PFSK-1 (cell line): ENCODE results near the gene ARHGEF10L.

Experiments
- FOXP2 ChIP-seq: optimal IDR thresholded peaks from 2 replicates; pipeline ENCODE3; 2011; ENCODE audit warnings: borderline replicate concordance, control low read depth, inconsistent platforms; ENCODE audit not compliant: insufficient read depth; ENCODE audit errors: extremely low read length, extremely low read depth
- POLR2AphosphoS5 ChIP-seq: IDR thresholded peaks from 2 replicates; pipeline ENCODE4 v1.6.1; 2012; ENCODE audit warnings: low read depth, mild to moderate bottlenecking, control low read depth, low read length, moderate library complexity
- SIN3A ChIP-seq: IDR thresholded peaks from 2 replicates; pipeline ENCODE4 v1.6.1; 2012; ENCODE audit warnings: mild to moderate bottlenecking, low read length, moderate library complexity, borderline replicate concordance; ENCODE audit not compliant: insufficient read depth
- TAF1 ChIP-seq: IDR thresholded peaks from 2 replicates; pipeline ENCODE4 v1.6.1; 2012; ENCODE audit warnings: low read length, control low read depth, borderline replicate concordance; ENCODE audit not compliant: insufficient read depth
- TF ChIP-seq, protein P1 (sequence below), 2 experiments: IDR thresholded peaks; 2 replicates each; pipeline versions ENCODE4 v1.6.1 to v1.8.0; 2011 to 2012; ENCODE audit warnings: low read depth in 2 of 2, low read length in 2 of 2, control low read depth in 1 of 2, inconsistent platforms in 1 of 2, mild to moderate bottlenecking in 1 of 2, moderate library complexity in 1 of 2; ENCODE audit not compliant: insufficient read depth in 1 of 2

Gene ARHGEF10L

GRCh38 chr1:17662786-17663185 lies 123.3 kb downstream of the ARHGEF10L start:
- no peak for TF ChIP-seq TAF1
- TF ChIP-seq SIN3A, result no peak
- TF ChIP-seq, protein P1, sequence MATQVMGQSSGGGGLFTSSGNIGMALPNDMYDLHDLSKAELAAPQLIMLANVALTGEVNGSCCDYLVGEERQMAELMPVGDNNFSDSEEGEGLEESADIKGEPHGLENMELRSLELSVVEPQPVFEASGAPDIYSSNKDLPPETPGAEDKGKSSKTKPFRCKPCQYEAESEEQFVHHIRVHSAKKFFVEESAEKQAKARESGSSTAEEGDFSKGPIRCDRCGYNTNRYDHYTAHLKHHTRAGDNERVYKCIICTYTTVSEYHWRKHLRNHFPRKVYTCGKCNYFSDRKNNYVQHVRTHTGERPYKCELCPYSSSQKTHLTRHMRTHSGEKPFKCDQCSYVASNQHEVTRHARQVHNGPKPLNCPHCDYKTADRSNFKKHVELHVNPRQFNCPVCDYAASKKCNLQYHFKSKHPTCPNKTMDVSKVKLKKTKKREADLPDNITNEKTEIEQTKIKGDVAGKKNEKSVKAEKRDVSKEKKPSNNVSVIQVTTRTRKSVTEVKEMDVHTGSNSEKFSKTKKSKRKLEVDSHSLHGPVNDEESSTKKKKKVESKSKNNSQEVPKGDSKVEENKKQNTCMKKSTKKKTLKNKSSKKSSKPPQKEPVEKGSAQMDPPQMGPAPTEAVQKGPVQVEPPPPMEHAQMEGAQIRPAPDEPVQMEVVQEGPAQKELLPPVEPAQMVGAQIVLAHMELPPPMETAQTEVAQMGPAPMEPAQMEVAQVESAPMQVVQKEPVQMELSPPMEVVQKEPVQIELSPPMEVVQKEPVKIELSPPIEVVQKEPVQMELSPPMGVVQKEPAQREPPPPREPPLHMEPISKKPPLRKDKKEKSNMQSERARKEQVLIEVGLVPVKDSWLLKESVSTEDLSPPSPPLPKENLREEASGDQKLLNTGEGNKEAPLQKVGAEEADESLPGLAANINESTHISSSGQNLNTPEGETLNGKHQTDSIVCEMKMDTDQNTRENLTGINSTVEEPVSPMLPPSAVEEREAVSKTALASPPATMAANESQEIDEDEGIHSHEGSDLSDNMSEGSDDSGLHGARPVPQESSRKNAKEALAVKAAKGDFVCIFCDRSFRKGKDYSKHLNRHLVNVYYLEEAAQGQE (IDR thresholded peaks at IDR 0.05; ENCODE audit: insufficient read depth in 1 of 2, low read depth in 2 of 2, low read length in 2 of 2), result no peak
- TF ChIP-seq FOXP2, result no peak
- no peak for TF ChIP-seq POLR2AphosphoS5

- TF ChIP-seq TAF1, result no peak
- no peak for TF ChIP-seq SIN3A
- TF ChIP-seq FOXP2, result no peak
- TF ChIP-seq POLR2AphosphoS5, result no peak
- TF ChIP-seq, protein P1 (IDR thresholded peaks at IDR 0.05; ENCODE audit: insufficient read depth in 1 of 2, low read depth in 2 of 2, low read length in 2 of 2), result no peak
Measured at GRCh38 chr1:17663646-17664045, 124.1 kb downstream of the ARHGEF10L start.

DNA sequence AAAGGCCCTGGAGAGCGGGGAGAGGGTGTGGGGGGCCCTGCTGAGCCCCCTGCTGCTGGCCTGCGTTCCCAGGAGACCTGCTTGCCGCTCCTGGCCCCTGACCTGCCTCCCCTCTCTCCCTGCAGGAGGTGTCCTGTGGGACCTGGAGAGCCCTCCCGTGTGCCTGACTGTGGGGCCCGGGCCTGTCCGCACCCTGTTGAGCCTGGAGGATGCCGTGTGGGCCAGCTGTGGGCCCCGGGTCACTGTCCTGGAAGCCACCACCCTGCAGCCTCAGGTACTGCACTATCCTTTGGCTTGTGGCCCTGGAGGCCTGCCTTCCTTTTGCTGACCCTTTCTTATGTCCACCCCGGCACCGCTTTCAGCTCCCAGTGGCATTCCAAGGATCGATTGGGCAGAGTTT lies 124.8 kb downstream of the ARHGEF10L start:
- TF ChIP-seq TAF1, result no peak
- TF ChIP-seq, protein P1 (IDR thresholded peaks at IDR 0.05; ENCODE audit: insufficient read depth in 1 of 2, low read depth in 2 of 2, low read length in 2 of 2), result no peak
- no peak for TF ChIP-seq FOXP2
- TF ChIP-seq SIN3A, result no peak
- TF ChIP-seq POLR2AphosphoS5, result no peak

DNA sequence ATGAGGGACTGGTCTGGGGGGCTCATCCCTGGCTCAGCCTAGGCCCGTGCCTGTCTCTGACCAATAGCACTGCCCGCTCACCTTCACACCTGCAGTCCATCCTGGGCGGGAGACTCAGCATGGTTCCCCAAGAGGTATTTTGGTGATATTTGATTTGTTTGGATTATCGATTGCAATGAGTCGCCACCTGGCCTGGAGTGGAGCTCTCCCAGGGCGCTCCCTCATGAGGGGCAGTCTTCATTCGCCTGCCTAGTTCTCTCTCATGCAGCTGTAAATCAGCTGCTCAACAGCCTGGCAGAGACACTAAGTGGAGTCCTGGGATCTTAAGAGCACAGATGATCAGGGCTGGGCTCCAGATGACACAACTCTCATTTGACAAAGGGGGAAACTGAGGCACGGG lies 125.6 kb downstream of the ARHGEF10L start:
- no peak for TF ChIP-seq SIN3A
- no peak for TF ChIP-seq POLR2AphosphoS5
- no peak for TF ChIP-seq TAF1
- TF ChIP-seq, protein P1 (IDR thresholded peaks at IDR 0.05; ENCODE audit: insufficient read depth in 1 of 2, low read depth in 2 of 2, low read length in 2 of 2), result no peak
- no peak for TF ChIP-seq FOXP2

- TF ChIP-seq, protein P1 (IDR thresholded peaks at IDR 0.05; ENCODE audit: insufficient read depth in 1 of 2, low read depth in 2 of 2, low read length in 2 of 2), result no peak
- TF ChIP-seq SIN3A (no peak), TAF1 (no peak), POLR2AphosphoS5 (no peak), FOXP2 (no peak)
Measured at GRCh38 chr1:17665950-17666720, 126.6 kb downstream of the ARHGEF10L start.
